Prostate gland (tissue), 2 donors: ENCODE results near the gene ITPR2. TPM values are rescaled to one million over a fixed set of nuclear protein-coding genes. Genes with fewer than 3 reads are reported as not detected.

Source experiments
- DNase-seq: peaks from one replicate; pipeline ENCODE4 v3.0.0-alpha.2; 2019; ENCODE audit warnings: low spot score
- H3K27ac ChIP-seq, 2 donors: fragments of 200-600 bp; sonication (generic); 2 replicates each; pipeline ENCODE4 v1.5.1; 2017 to 2019
- H3K27me3 ChIP-seq: fragments of 200-600 bp; sonication (generic); replicated peaks from 2 replicates; pipeline ENCODE4 v1.5.1; 2019; ENCODE audit not compliant: insufficient read depth
- H3K36me3 ChIP-seq, 2 donors: fragments of 200-600 bp; sonication (generic); 1 replicate in 1 of 2; 2 replicates in 1 of 2; pipeline versions ENCODE4 v1.5.1 to v1.8.1; 2017 to 2019
- H3K4me1 ChIP-seq: fragments of 200-600 bp; sonication (generic); replicated peaks from 2 replicates; pipeline ENCODE4 v1.5.1; 2019
- H3K4me3 ChIP-seq, 2 donors: fragments of 200-600 bp; sonication (generic); 2 replicates each; pipeline ENCODE4 v1.5.1; 2017 to 2019
- H3K9me3 ChIP-seq: fragments of 200-600 bp; sonication (generic); 2 replicates; pipeline ENCODE4 v1.5.1; 2017
- CTCF ChIP-seq, 4 experiments: fragments of 200-600 bp in 2 of 4; fragments of 450-650 bp in 2 of 4; sonication (generic) in 2 of 4; IDR thresholded peaks; 1 replicate in 3 of 4; 2 replicates in 1 of 4; pipeline ENCODE4 v1.5.1; 2016 to 2019; ENCODE audit warnings: antibody characterized with exemption in 4 of 4, mild to moderate bottlenecking in 2 of 4, moderate library complexity in 2 of 4
- POLR2A ChIP-seq: fragments of 450-650 bp; IDR thresholded peaks from one replicate; pipeline ENCODE4 v1.6.1; 2016; ENCODE audit warnings: antibody characterized with exemption, mild to moderate bottlenecking
- POLR2AphosphoS5 ChIP-seq: sonication (generic); formaldehyde crosslinking; IDR thresholded peaks from one replicate; pipeline ENCODE4 v1.6.1; 2017; ENCODE audit warnings: antibody characterized with exemption
- WGBS: methylation state at CpG from one replicate; pipeline ENCODE4 v1.1.5; 2018; 5-methylcytosine and 5-hydroxymethylcytosine counted together
- intact Hi-C: fragments of 100-400 bp; cut with DNase I; formaldehyde crosslinking; loops from one replicate; pipeline ENCODE4 v1.14.2; 2022
- total RNA-seq, 2 donors: library from RNA; depleted of rRNA; stranded (reverse); fragments of >200 nt; gene quantifications; one replicate each; pipeline ENCODE4 v1.1.0, GENCODE V29; 2016

The ITPR2 gene
- total RNA-seq, 2 donors from 2014 or later = 30.0 to 44.4 TPM

GRCh38 chr12:26566675-26567074 is 266.3 kb downstream of the ITPR2 start:
- Histone ChIP-seq H3K36me3 (no peaks in the 10 kb centered on the region), H3K4me1 (no peaks in the 10 kb centered on the region), H3K9me3 (no peaks in the 10 kb centered on the region), H3K27me3 (no peaks in the 10 kb centered on the region), H3K27ac (no peak overlapping the region), H3K4me3 (no peak overlapping the region)
- intact Hi-C loops = no loop called here
- no peak for DNase-seq
- TF ChIP-seq POLR2A (no peak), POLR2AphosphoS5 (no peak), CTCF (IDR thresholded peaks at IDR 0.05) (no peak)
- 87% methylated on average over 2 of the region's 2 CpGs for WGBS

GRCh38 chr12:26566186-26566585 is 266.8 kb downstream of the ITPR2 start:
- H3K36me3 ChIP-seq = no peaks in the 10 kb centered on the region
- H3K4me3 ChIP-seq = no peak overlapping the region
- intact Hi-C loops = no loop called here
- H3K9me3 ChIP-seq = no peaks in the 10 kb centered on the region
- no peaks in the 10 kb centered on the region for H3K4me1 ChIP-seq
- DNase-seq = no peak
- no peaks in the 10 kb centered on the region for H3K27me3 ChIP-seq
- TF ChIP-seq POLR2AphosphoS5 (no peak), CTCF (IDR thresholded peaks at IDR 0.05) (no peak), POLR2A (no peak)
- H3K27ac ChIP-seq = no peak overlapping the region

- no peak overlapping the region for H3K27ac ChIP-seq
- H3K4me1 ChIP-seq = no peaks in the 10 kb centered on the region
- H3K27me3 ChIP-seq = no peaks in the 10 kb centered on the region
- no peak overlapping the region for H3K4me3 ChIP-seq
- no peak for DNase-seq
- intact Hi-C loops = no loop called here
- WGBS = 82% methylated on average over 4 of the region's 5 CpGs
- H3K9me3 ChIP-seq = no peaks in the 10 kb centered on the region
- no peak for TF ChIP-seq POLR2A
- TF ChIP-seq POLR2AphosphoS5 = no peak
- no peak for TF ChIP-seq CTCF (IDR thresholded peaks at IDR 0.05)
- no peaks in the 10 kb centered on the region for H3K36me3 ChIP-seq
Measured at GRCh38 chr12:26564391-26564790, 268.6 kb downstream of the ITPR2 start.

- Histone ChIP-seq H3K4me1 (no peaks in the 10 kb centered on the region), H3K4me3 (no peak overlapping the region), H3K27me3 (no peaks in the 10 kb centered on the region), H3K9me3 (no peaks in the 10 kb centered on the region), H3K36me3 (no peaks in the 10 kb centered on the region), H3K27ac (no peak overlapping the region)
- intact Hi-C loops = no loop called here
- TF ChIP-seq POLR2AphosphoS5 = no peak
- no peak for TF ChIP-seq CTCF (IDR thresholded peaks at IDR 0.05)
- TF ChIP-seq POLR2A = no peak
- DNase-seq = no peak
- WGBS = 98% methylated on average over 4 of the region's 4 CpGs
Measured at GRCh38 chr12:26563552-26563951, 269.4 kb downstream of the ITPR2 start.

GRCh38 chr12:26557326-26557725 is 275.7 kb downstream of the ITPR2 start:
- Histone ChIP-seq H3K27ac (no peak overlapping the region), H3K27me3 (no peaks in the 10 kb centered on the region), H3K9me3 (no peaks in the 10 kb centered on the region), H3K4me3 (no peak overlapping the region), H3K4me1 (no peaks in the 10 kb centered on the region), H3K36me3 (no peaks in the 10 kb centered on the region)
- 92% methylated on average over 4 of the region's 4 CpGs for WGBS
- intact Hi-C loops = no loop called here
- DNase-seq = no peak
- no peak for TF ChIP-seq POLR2AphosphoS5
- no peak for TF ChIP-seq POLR2A
- TF ChIP-seq CTCF (IDR thresholded peaks at IDR 0.05) = no peak
